ENCODE results near the gene ATP7A. TPM values are rescaled to one million over a fixed set of nuclear protein-coding genes. Genes with fewer than 3 reads are reported as not detected.

Gene ATP7A
- total and polyA plus RNA-seq, 9 of the 15 experiments (the other 6 are each of a cell fraction or from before 2014, with no cell fraction given): 7.8 to 22.7 (median 11.6) TPM

GRCh38 chrX:78042601-78043000, 132.1 kb downstream of the ATP7A start:
- FAIRE-seq: no peak
- Histone ChIP-seq H4K20me1 (replicated peaks; ENCODE audit: control insufficient read depth, insufficient read depth, low read length) (no peaks in the 10 kb centered on the region), H3K9me1 (ENCODE audit: control insufficient read depth, insufficient read depth, low read length) (no peaks in the 10 kb centered on the region), H3K4me3 (no peak overlapping the region), H3K4me1 (replicated peaks in 1 of 2; ENCODE audit: control insufficient read depth in 2 of 2, insufficient read depth in 2 of 2, low read length in 2 of 2) (no peaks in the 10 kb centered on the region), H3K9ac (ENCODE audit: insufficient read depth in 1 of 2, low read depth in 2 of 2, low read length in 2 of 2) (no peak overlapping the region), H3K79me2 (ENCODE audit: control insufficient read depth, insufficient read depth, low read length) (no peaks in the 10 kb centered on the region), H2AFZ (ENCODE audit: low read depth, low read length) (no peak overlapping the region), H3K27me3 (ENCODE audit: control insufficient read depth in 2 of 2, insufficient read depth in 2 of 2, low read length in 2 of 2) (no peaks in the 10 kb centered on the region), H3K4me2 (ENCODE audit: insufficient read depth, low read length) (no peak overlapping the region), H3K36me3 (ENCODE audit: control insufficient read depth, insufficient read depth, low read length) (peaks cover 5% of the 10 kb centered on the region; the same call in 1 of the 3 replicates), H3K27ac (ENCODE audit: extremely low read depth, low read depth, low read length) (no peak overlapping the region), H3K9me3 (replicated peaks; ENCODE audit: control insufficient read depth, insufficient read depth, low read depth, low read length) (no peaks in the 10 kb centered on the region)
- TF ChIP-seq RCOR1 (IDR thresholded peaks at IDR 0.05; ENCODE audit: borderline replicate concordance in 1 of 2, low read depth in 2 of 2, low read length in 2 of 2): no peak
- no peak for TF ChIP-seq BACH1 (tag; IDR thresholded peaks at IDR 0.05)
- TF ChIP-seq EGR1 (conservative IDR thresholded peaks at IDR 0.05): no peak
- no peak for TF ChIP-seq EWSR1 (IDR thresholded peaks at IDR 0.05; ENCODE audit: borderline replicate concordance, low read depth, partially characterized antibody)
- no peak for TF ChIP-seq KLF6 (CRISPR knock-in tag; IDR thresholded peaks at IDR 0.05; ENCODE audit: borderline replicate concordance)
- TF ChIP-seq E2F5 (CRISPR knock-in tag; IDR thresholded peaks at IDR 0.05): no peak
- TF ChIP-seq DPF2 (IDR thresholded peaks at IDR 0.05): no peak
- TF ChIP-seq TCF7 (IDR thresholded peaks at IDR 0.05; ENCODE audit: borderline replicate concordance): no peak
- no peak for TF ChIP-seq MITF (IDR thresholded peaks at IDR 0.05)
- no peak for TF ChIP-seq DMBX1 (CRISPR knock-in tag; IDR thresholded peaks at IDR 0.05; ENCODE audit: borderline replicate concordance)
- in situ Hi-C loops (cut with MboI) (no loop called here), intact Hi-C loops (cut with micrococcal nuclease) (no loop called here)
- ChIA-PET CTCF (ENCODE audit: low intra/inter-chr PET ratio) (no interaction called here), POLR2A (no interaction called here)
- 36% methylated on average over 1 of the region's 1 CpG for WGBS (ENCODE audit: insufficient coverage, low coverage, missing lambda C conversion rate)
- no TSS peak for BruUV-seq (replicated peaks)
- ATAC-seq: no peak
- no peak for DNase-seq (ENCODE audit: extremely low read depth in 1 of 4, low spot score in 3 of 4)

All from K562 (cell line).